GM12872 (cell line): Measurements from ENCODE around the gene UCP3.

Experiments
- TF ChIP-seq, protein P1 (sequence below): IDR thresholded peaks from 3 replicates; pipeline ENCODE4 v1.5.1; 2011; ENCODE audit warnings: low read depth, mild to moderate bottlenecking, low read length, moderate library complexity; ENCODE audit not compliant: insufficient read depth

UCP3 gene

DNA sequence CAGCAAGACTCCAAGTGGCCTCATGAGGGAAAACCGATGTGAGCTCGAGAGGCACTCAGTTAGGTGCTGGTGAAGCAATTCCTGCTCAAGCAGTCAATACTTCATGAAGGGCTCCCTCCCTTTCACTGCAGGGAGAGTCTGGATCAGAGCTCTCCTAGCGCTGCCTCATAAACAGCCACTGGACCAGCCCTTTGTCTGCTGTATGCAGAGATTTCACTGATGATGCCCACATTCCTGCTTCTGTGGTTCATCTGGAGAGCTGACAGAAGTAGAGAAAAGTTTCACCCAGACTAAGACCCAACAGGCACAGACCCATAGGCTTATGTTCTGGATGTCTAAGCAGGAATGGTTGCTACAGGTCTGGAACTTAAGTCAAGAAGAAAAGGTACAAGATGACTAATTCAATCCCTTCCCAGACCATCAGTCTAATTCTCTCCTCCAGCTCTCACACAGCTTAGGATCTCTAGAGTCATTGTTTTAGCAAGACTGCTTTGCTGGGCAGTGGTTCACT is 30.3 kb downstream of the UCP3 start:
- TF ChIP-seq, protein P1, sequence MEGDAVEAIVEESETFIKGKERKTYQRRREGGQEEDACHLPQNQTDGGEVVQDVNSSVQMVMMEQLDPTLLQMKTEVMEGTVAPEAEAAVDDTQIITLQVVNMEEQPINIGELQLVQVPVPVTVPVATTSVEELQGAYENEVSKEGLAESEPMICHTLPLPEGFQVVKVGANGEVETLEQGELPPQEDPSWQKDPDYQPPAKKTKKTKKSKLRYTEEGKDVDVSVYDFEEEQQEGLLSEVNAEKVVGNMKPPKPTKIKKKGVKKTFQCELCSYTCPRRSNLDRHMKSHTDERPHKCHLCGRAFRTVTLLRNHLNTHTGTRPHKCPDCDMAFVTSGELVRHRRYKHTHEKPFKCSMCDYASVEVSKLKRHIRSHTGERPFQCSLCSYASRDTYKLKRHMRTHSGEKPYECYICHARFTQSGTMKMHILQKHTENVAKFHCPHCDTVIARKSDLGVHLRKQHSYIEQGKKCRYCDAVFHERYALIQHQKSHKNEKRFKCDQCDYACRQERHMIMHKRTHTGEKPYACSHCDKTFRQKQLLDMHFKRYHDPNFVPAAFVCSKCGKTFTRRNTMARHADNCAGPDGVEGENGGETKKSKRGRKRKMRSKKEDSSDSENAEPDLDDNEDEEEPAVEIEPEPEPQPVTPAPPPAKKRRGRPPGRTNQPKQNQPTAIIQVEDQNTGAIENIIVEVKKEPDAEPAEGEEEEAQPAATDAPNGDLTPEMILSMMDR: no peak

DNA sequence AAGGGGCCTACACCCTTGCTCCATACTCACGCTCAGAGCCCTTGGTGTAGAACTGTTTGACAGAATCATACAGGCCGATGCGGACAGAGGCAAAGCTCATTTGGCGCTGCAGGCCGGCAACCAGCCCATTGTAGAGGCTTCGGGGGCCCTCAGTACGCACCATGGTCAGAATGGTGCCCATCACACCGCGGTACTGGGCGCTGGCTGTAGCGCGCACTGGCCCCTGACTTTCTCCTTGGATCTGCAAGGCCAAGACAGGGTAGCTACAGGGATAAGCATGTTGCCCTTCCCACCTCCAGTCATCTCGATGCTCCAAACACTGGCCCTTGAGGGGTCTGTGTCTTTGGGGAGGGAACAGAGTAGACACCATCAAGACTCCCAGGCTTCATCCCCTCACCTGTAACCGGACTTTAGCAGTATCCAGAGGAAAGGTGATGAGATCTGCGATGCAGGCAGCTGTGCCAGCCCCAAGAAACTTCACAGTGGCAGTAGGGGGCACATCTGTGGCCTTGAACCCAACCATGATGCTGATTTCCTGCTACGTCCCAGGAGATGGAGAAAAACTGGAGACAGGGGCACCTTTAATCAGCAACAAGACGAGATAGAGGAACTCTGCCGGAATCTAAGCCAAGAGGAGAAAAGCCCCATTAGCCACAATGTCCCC is 30.9 kb downstream of the UCP3 start:
- TF ChIP-seq, protein P1: no peak

DNA sequence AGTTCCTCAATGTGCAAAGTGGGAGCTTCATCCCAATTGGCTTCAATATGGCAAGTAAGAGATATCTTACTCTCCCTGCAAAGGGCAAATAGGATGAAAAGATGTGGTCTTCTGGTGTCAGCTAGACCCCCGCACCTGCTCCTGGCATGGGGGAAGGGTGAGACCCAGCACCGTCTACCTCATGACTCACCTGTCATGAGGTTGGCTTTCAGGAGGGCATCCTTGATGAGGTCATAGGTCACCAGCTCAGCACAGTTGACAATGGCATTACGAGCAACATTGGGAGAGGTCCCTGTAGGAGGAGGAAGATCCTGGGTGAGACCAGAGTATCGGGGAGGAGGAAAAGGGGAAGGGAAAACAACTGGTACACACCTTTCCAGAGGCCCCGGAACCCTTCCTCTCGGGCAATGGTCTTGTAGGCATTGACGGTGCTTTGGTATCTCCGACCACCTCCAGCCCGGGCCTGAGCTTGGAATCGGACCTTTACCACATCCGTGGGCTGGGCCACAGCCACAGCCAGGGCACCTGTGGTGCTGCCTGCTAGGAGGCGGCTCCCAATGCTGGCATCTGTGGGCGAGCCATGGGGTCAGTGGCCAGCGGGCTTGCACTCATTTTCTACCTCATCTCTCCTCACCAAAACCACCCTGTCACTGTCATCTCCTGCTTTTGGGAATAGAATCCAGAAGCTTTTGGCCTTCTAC is 32.3 kb downstream of the UCP3 start:
- TF ChIP-seq, protein P1: no peak

DNA sequence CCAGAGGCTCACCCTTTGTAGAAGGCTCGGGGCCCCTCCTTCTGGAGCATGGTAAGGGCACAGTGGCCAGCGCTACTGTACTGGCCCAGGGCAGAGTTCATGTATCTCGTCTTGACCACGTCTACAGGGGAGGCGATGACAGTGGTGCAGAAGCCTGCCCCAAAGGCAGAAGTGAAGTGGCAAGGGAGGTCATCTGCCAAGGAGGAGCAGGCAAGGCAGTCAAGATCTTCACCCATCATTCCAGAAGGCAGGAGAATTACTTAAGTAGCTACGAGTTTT is 33.5 kb downstream of the UCP3 start:
- TF ChIP-seq, protein P1: no peak

DNA sequence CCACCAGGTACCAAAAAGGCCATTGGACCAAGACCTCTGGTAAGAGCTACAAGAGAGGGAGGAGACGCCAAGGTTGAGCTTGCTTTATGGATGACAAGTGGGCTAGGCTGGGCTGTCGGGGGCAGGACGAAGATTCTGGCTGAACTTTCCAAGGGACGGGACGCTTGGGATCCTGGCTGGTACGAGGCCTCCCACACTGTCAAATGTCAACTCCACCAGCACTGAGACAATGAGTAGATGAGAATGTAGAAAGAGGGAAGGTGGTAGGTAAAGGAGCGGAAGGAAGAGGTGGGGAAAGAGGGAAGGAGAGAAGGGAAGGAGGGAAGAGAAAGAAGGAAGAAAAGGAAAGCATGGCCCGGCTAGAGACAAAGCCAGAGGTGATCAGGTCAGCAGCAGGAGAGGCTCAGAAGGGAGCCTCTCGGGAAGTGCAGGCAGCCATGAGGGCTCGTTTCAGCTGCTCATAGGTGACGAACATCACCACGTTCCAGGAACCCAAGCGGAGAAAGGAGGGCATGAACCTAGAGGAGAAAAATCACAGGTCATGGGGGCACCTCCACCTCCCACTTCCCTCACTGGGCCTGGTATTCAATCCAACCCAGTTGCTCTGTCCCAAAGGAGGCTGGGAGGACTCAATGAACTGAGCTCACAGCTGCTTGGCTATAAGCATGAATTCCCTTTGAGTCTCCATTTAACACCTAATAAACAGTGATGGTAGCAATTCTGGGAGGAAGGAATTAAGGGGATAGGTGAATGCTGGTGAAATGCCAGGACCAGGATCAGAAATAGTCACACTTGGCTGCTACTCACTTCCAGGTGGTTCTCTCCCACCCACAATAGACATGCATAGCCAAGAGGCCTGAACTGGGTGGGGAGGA is 34.0 kb downstream of the UCP3 start:
- TF ChIP-seq, protein P1: no peak

DNA sequence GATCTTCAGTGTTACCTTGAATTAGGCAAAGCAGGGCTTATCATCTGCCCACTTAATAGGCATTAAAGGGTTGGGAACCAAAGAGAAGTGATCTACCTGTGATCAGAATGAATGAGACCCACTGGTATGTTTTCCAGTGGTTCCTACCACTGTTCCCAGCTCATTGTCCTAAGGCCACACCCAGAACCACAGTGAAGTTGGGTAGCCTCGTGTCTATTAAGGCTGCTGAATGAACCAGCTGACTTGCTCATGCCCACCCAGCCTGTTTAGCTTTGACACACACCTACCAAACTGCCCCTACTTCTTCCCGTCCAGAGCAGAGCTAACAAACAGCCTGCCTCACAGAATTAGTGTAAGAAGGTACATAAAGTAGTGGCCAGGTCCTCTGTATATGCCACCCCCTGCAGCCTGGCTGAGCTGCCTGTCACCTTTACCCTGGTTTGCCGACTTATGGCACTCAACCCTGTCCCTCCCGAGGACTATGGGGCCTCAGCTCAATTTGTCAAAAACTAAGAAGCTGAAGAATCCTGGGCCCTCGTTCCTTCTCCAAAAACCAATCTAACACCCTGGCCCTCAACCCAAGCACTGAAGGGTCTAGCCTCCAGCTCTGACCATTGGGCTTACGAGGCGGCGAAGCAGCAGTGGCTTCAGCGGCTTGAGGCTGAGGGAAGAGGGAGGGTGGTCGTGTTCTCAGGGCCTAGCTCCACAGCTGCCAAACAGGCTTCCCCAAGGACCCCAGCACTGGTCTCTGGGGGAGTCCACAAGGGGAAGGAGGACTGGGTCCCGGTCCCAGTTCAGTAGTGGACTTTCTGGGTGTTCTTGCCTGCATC is 36.0 kb downstream of the UCP3 start:
- TF ChIP-seq, protein P1: no peak
